Left lung (tissue), 10 donors: ENCODE results near the gene MICAL3. TPM values are rescaled to one million over a fixed set of nuclear protein-coding genes. Genes with fewer than 3 reads are reported as not detected.

Experiments
- ATAC-seq: fragments of 200-7000 bp; cut with Tn5 transposase; one replicate; pipeline ENCODE4 v1.9.1; 2020; ENCODE audit warnings: moderate library complexity
- DNase-seq, 4 donors: peaks; one replicate each; pipeline ENCODE4 v3.0.0-alpha.2; 2013 to 2020
- H3K27ac ChIP-seq, 2 donors: fragments of 200-600 bp; sonication (generic) in 1 of 2; one replicate each; pipeline versions ENCODE4 v1.5.0 to v1.8.0; 2020 to 2021
- H3K27me3 ChIP-seq, 2 donors: fragments of 200-600 bp; sonication (generic) in 1 of 2; one replicate each; pipeline versions ENCODE4 v1.5.0 to v1.8.0; 2020 to 2021
- H3K36me3 ChIP-seq, 2 donors: fragments of 200-600 bp; sonication (generic) in 1 of 2; one replicate each; pipeline versions ENCODE4 v1.5.0 to v1.8.0; 2020 to 2021
- H3K4me1 ChIP-seq, 2 donors: fragments of 200-600 bp; one replicate each; pipeline ENCODE4 v1.8.0; 2021
- H3K4me3 ChIP-seq, 2 donors: fragments of 200-600 bp; sonication (generic) in 1 of 2; one replicate each; pipeline versions ENCODE4 v1.5.0 to v1.8.0; 2020 to 2021; ENCODE audit warnings: mild to moderate bottlenecking in 1 of 2
- H3K9me3 ChIP-seq, 2 donors: fragments of 200-600 bp; sonication (generic) in 1 of 2; one replicate each; pipeline versions ENCODE4 v1.5.0 to v1.8.0; 2020 to 2021
- CTCF ChIP-seq, 2 donors: fragments of 200-600 bp; sonication (generic) in 1 of 2; IDR thresholded peaks; one replicate each; pipeline versions ENCODE4 v1.5.0 to v1.8.0; 2021; ENCODE audit warnings: antibody characterized with exemption in 2 of 2
- intact Hi-C, 2 donors: fragments of 100-400 bp; cut with DNase I; formaldehyde crosslinking; loops; one replicate each; pipeline versions ENCODE4 v1.11.2 to v1.14.2; 2022
- polyA plus RNA-seq, 6 donors: library from polyadenylated mRNA; unstranded; fragments of 120-200 nt; gene quantifications; one replicate each; pipeline ENCODE4 v1.2.1, GENCODE V29; 2013; ENCODE audit not compliant: insufficient read length in 6 of 6
- total RNA-seq, 2 donors: library from RNA; stranded (reverse); fragmentation: NEBNext Ultra II Directional; extraction: Animal tissue kit (Norgen Biotek cat#: 25700); gene quantifications; one replicate each; pipeline ENCODE4 v1.2.1, GENCODE V29; 2021
- donor health status: DM: no; HTN: yes; CAD: no.
- donor health status: DM: no; HTN: no; CAD: no.

The MICAL3 gene
- total and polyA plus RNA-seq, 8 donors, result 24.9 to 64.8 (median 56.2) TPM

- Histone ChIP-seq H3K4me1 (no peaks in the 10 kb centered on the region), H3K4me3 (no peak overlapping the region), H3K9me3 (no peaks in the 10 kb centered on the region), H3K27me3 (no peaks in the 10 kb centered on the region), H3K36me3 (peaks cover 0 to 27% of the 10 kb centered on the region in 2 donors), H3K27ac (no peak overlapping the region)
- TF ChIP-seq CTCF (IDR thresholded peaks at IDR 0.05), result no peak
- ATAC-seq, result no peak
- intact Hi-C loops, result no loop called here
- peak in 1 of 4 donors; percentile 64 for DNase-seq
These were observed 202.3 kb downstream of the MICAL3 start for GRCh38 chr22:17822087-17822486.

GRCh38 chr22:17820879-17821439, 203.4 kb downstream of the MICAL3 start:
- no peak for TF ChIP-seq CTCF (IDR thresholded peaks at IDR 0.05)
- intact Hi-C loops, result no loop called here
- Histone ChIP-seq H3K36me3 (peaks cover 0 to 39% of the 10 kb centered on the region in 2 donors), H3K9me3 (no peaks in the 10 kb centered on the region), H3K27me3 (no peaks in the 10 kb centered on the region), H3K27ac (no peak overlapping the region), H3K4me1 (no peaks in the 10 kb centered on the region), H3K4me3 (no peak overlapping the region)
- ATAC-seq (no peak), DNase-seq (no peak)

- peak in 1 of 4 donors; percentile 70 for DNase-seq
- ATAC-seq, result no peak
- no peaks in the 10 kb centered on the region for H3K27me3 ChIP-seq
- H3K9me3 ChIP-seq, result no peaks in the 10 kb centered on the region
- no peaks in the 10 kb centered on the region for H3K4me1 ChIP-seq
- no peak for TF ChIP-seq CTCF (IDR thresholded peaks at IDR 0.05)
- no peak overlapping the region for H3K27ac ChIP-seq
- H3K36me3 ChIP-seq, result peaks cover 0 to 49% of the 10 kb centered on the region in 2 donors
- intact Hi-C loops, result no loop called here
- H3K4me3 ChIP-seq, result no peak overlapping the region
These were observed 205.7 kb downstream of the MICAL3 start for GRCh38 chr22:17818649-17819048.

GRCh38 chr22:17818180-17818579, 206.2 kb downstream of the MICAL3 start:
- no peak for TF ChIP-seq CTCF (IDR thresholded peaks at IDR 0.05)
- Histone ChIP-seq H3K9me3 (no peaks in the 10 kb centered on the region), H3K27ac (no peak overlapping the region), H3K27me3 (no peaks in the 10 kb centered on the region), H3K36me3 (peaks cover 0 to 49% of the 10 kb centered on the region in 2 donors), H3K4me3 (no peak overlapping the region), H3K4me1 (no peaks in the 10 kb centered on the region)
- intact Hi-C loops, result no loop called here
- peak in 1 of 4 donors; percentile 62 for DNase-seq
- no peak for ATAC-seq

GRCh38 chr22:17817511-17818065, 206.8 kb downstream of the MICAL3 start:
- Histone ChIP-seq H3K4me1 (no peaks in the 10 kb centered on the region), H3K36me3 (peaks cover 0 to 49% of the 10 kb centered on the region in 2 donors), H3K4me3 (no peak overlapping the region), H3K27me3 (no peaks in the 10 kb centered on the region), H3K9me3 (no peaks in the 10 kb centered on the region), H3K27ac (no peak overlapping the region)
- DNase-seq (peak in 1 of 4 donors; percentile 67), ATAC-seq (no peak)
- no peak for TF ChIP-seq CTCF (IDR thresholded peaks at IDR 0.05)
- intact Hi-C loops, result no loop called here
